WTC11 (cell line): ENCODE results near the gene CALY. TPM values are rescaled to one million over a fixed set of nuclear protein-coding genes. Genes with fewer than 3 reads are reported as not detected.

Experiments used
- ATAC-seq: fragments of 200-7000 bp; cut with Tn5 transposase; 2 replicates; pipeline ENCODE4 v1.10.0; 2021; ENCODE audit warnings: mild to moderate bottlenecking, moderate library complexity
- CTCF ChIA-PET: fragments of 300-600 bp; sonication (Branson Sonifier 250); formaldehyde crosslinking; loops from one replicate; lab custom pipeline; 2021; ENCODE audit warnings: antibody characterized with exemption; lab: Charles Lee
- POLR2A ChIA-PET: fragments of 350-600 bp; sonication (Branson Sonifier 250); formaldehyde crosslinking; loops from one replicate; lab custom pipeline; 2021; ENCODE audit warnings: antibody characterized with exemption; lab: Charles Lee
- DNase-seq: peaks from one replicate; pipeline ENCODE4 v3.0.0; 2021; ENCODE audit warnings: low spot score
- H3K27ac Mint-ChIP-seq: 2 replicates; pipeline ENCODE4 v1.8.0; 2021; ENCODE audit warnings: mixed read lengths
- H3K27me3 Mint-ChIP-seq: 2 replicates; pipeline ENCODE4 v1.8.0; 2021; ENCODE audit warnings: low read depth, mild to moderate bottlenecking, moderate library complexity, mixed read lengths
- H3K36me3 Mint-ChIP-seq: 2 replicates; pipeline ENCODE4 v1.8.0; 2021; ENCODE audit warnings: mixed read lengths
- H3K4me1 Mint-ChIP-seq: 2 replicates; pipeline ENCODE4 v1.8.0; 2022; ENCODE audit warnings: mixed read lengths
- H3K4me3 Mint-ChIP-seq: 2 replicates; pipeline ENCODE4 v1.8.0; 2021; ENCODE audit warnings: mild to moderate bottlenecking, moderate library complexity, mixed read lengths
- H3K9me3 Mint-ChIP-seq: 2 replicates; pipeline ENCODE4 v1.8.0; 2021; ENCODE audit warnings: mixed read lengths
- ESRRA ChIP-seq: sonication (generic); formaldehyde crosslinking; IDR thresholded peaks from 2 replicates; pipeline ENCODE4 v1.8.1; 2022; ENCODE audit warnings: mild to moderate bottlenecking, missing genetic modification reagents, borderline replicate concordance
- FOXJ3 ChIP-seq: sonication (generic); formaldehyde crosslinking; IDR thresholded peaks from 2 replicates; pipeline ENCODE4 v1.9.0; 2021; ENCODE audit warnings: missing genetic modification reagents, mild to moderate bottlenecking, borderline replicate concordance
- KAT7 ChIP-seq: sonication (generic); formaldehyde crosslinking; IDR thresholded peaks from 2 replicates; pipeline ENCODE4 v1.8.1; 2023; ENCODE audit warnings: missing genetic modification reagents, mild to moderate bottlenecking, borderline replicate concordance
- OVOL2 ChIP-seq: fragments of 250-450 bp; sonication (Bioruptor Pico); IDR thresholded peaks from 2 replicates; pipeline ENCODE4 v1.9.0; 2021; ENCODE audit warnings: mild to moderate bottlenecking, borderline replicate concordance
- PRRX2 ChIP-seq: fragments of 250-450 bp; sonication (Bioruptor Pico); IDR thresholded peaks from 2 replicates; pipeline ENCODE4 v1.8.0; 2021; ENCODE audit warnings: mild to moderate bottlenecking
- RORB ChIP-seq: fragments of 250-450 bp; sonication (Bioruptor Pico); IDR thresholded peaks from 2 replicates; pipeline ENCODE4 v1.9.0; 2021; ENCODE audit warnings: mild to moderate bottlenecking
- ZBTB21 ChIP-seq: sonication (generic); formaldehyde crosslinking; IDR thresholded peaks from 2 replicates; pipeline ENCODE4 v1.8.1; 2023; ENCODE audit warnings: mild to moderate bottlenecking, missing genetic modification reagents, borderline replicate concordance
- ZNF121 ChIP-seq: sonication (generic); formaldehyde crosslinking; IDR thresholded peaks from 2 replicates; pipeline ENCODE4 v1.8.0; 2023; ENCODE audit warnings: missing genetic modification reagents
- ZNF263 ChIP-seq: sonication (generic); formaldehyde crosslinking; IDR thresholded peaks from 2 replicates; pipeline ENCODE4 v1.8.1; 2022; ENCODE audit warnings: low read depth, mild to moderate bottlenecking, moderate library complexity, missing genetic modification reagents
- total RNA-seq: library from RNA; stranded (reverse); gene quantifications from 3 replicates; pipeline ENCODE4 v1.2.3, GENCODE V29; 2021
- TF ChIP-seq, protein P1 (sequence below): sonication (generic); formaldehyde crosslinking; IDR thresholded peaks from 2 replicates; pipeline ENCODE4 v1.8.1; 2023; ENCODE audit warnings: mild to moderate bottlenecking, missing genetic modification reagents
- TF ChIP-seq, protein P2 (sequence below): fragments of 250-450 bp; sonication (Bioruptor Pico); IDR thresholded peaks from 2 replicates; pipeline ENCODE4 v1.8.0; 2021; ENCODE audit warnings: mild to moderate bottlenecking
- TF ChIP-seq, protein P3 (sequence below): sonication (generic); formaldehyde crosslinking; IDR thresholded peaks from 2 replicates; pipeline ENCODE4 v1.8.0; 2022; ENCODE audit warnings: mild to moderate bottlenecking, missing genetic modification reagents
- TF ChIP-seq, protein P4 (sequence below): fragments of 250-450 bp; sonication (Bioruptor Pico); IDR thresholded peaks from 2 replicates; pipeline ENCODE4 v2.1.2; 2022; ENCODE audit warnings: mild to moderate bottlenecking, moderate library complexity
- TF ChIP-seq, protein P5 (sequence below): fragments of 250-450 bp; sonication (Bioruptor Pico); IDR thresholded peaks from 2 replicates; pipeline ENCODE4 v1.9.0; 2021; ENCODE audit warnings: moderate library complexity, mild to moderate bottlenecking, inconsistent platforms, borderline replicate concordance
- TF ChIP-seq, protein P6 (sequence below): fragments of 250-450 bp; sonication (Bioruptor Pico); IDR thresholded peaks from 2 replicates; pipeline ENCODE4 v1.9.0; 2021; ENCODE audit warnings: mild to moderate bottlenecking, borderline replicate concordance
- TF ChIP-seq, protein P7 (sequence below): sonication (generic); formaldehyde crosslinking; conservative IDR thresholded peaks from 2 replicates; pipeline ENCODE4 v1.8.1; 2023; ENCODE audit warnings: mild to moderate bottlenecking, low read depth, missing genetic modification reagents, moderate library complexity

CALY gene
- total RNA-seq, 1 experiment from 2014 or later, result 0.63 TPM

DNA sequence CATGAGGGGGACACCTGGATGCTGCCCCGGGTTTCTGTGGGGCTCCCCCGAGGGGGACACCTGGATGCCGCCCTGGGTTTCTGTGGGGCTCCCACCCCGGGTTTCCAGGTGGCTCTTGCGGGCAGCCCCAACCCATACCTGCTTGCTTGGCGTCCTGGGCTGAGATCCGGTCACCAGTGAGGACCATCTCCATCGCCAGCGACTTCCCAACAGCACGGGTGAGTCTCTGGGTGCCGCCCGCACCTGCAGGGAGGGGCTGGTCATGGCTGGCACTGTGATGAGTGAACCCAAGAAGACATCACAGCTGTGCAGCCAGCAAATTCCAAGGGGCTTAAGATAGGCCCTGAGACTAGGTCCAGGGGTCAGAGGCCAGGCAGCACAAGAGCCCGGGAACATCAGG, 30.1 kb upstream of the CALY start:
- POLR2A ChIA-PET, result no interaction called here
- H3K36me3 Mint-ChIP-seq, result peaks cover 54% of the 10 kb centered on the region

DNA sequence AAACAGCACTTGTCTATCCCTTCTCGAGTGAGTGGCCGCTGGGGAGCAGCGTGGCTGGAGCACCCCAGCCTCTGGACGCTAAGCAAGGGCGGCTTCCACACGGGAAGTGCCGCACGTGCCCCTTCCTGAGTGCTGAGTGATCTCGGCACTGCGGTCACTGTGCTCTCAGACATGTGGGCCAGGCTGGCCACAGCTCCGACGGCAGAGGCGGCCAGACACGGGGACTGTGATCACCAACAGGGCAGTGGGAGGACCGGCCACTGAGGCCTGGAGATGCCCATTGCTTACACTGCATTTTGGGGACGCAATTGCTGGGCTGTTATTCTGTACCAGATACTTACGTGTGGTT, 29.4 kb upstream of the CALY start:
- H3K27ac Mint-ChIP-seq, result no peak overlapping the region
- no peak overlapping the region for H3K4me3 Mint-ChIP-seq
- ChIA-PET POLR2A (no interaction called here), CTCF (no interaction called here)
- ATAC-seq (no peak), DNase-seq (no peak)
- H3K9me3 Mint-ChIP-seq, result no peaks in the 10 kb centered on the region
- no peaks in the 10 kb centered on the region for H3K4me1 Mint-ChIP-seq
- peaks cover 57% of the 10 kb centered on the region for H3K36me3 Mint-ChIP-seq
- H3K27me3 Mint-ChIP-seq, result no peaks in the 10 kb centered on the region
- TF ChIP-seq, protein P1, sequence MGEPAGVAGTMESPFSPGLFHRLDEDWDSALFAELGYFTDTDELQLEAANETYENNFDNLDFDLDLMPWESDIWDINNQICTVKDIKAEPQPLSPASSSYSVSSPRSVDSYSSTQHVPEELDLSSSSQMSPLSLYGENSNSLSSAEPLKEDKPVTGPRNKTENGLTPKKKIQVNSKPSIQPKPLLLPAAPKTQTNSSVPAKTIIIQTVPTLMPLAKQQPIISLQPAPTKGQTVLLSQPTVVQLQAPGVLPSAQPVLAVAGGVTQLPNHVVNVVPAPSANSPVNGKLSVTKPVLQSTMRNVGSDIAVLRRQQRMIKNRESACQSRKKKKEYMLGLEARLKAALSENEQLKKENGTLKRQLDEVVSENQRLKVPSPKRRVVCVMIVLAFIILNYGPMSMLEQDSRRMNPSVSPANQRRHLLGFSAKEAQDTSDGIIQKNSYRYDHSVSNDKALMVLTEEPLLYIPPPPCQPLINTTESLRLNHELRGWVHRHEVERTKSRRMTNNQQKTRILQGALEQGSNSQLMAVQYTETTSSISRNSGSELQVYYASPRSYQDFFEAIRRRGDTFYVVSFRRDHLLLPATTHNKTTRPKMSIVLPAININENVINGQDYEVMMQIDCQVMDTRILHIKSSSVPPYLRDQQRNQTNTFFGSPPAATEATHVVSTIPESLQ (CRISPR knock-in tag), result no peak
- TF ChIP-seq, protein P2, sequence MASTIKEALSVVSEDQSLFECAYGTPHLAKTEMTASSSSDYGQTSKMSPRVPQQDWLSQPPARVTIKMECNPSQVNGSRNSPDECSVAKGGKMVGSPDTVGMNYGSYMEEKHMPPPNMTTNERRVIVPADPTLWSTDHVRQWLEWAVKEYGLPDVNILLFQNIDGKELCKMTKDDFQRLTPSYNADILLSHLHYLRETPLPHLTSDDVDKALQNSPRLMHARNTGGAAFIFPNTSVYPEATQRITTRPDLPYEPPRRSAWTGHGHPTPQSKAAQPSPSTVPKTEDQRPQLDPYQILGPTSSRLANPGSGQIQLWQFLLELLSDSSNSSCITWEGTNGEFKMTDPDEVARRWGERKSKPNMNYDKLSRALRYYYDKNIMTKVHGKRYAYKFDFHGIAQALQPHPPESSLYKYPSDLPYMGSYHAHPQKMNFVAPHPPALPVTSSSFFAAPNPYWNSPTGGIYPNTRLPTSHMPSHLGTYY (CRISPR knock-in tag), result no peak
- TF ChIP-seq, protein P3, sequence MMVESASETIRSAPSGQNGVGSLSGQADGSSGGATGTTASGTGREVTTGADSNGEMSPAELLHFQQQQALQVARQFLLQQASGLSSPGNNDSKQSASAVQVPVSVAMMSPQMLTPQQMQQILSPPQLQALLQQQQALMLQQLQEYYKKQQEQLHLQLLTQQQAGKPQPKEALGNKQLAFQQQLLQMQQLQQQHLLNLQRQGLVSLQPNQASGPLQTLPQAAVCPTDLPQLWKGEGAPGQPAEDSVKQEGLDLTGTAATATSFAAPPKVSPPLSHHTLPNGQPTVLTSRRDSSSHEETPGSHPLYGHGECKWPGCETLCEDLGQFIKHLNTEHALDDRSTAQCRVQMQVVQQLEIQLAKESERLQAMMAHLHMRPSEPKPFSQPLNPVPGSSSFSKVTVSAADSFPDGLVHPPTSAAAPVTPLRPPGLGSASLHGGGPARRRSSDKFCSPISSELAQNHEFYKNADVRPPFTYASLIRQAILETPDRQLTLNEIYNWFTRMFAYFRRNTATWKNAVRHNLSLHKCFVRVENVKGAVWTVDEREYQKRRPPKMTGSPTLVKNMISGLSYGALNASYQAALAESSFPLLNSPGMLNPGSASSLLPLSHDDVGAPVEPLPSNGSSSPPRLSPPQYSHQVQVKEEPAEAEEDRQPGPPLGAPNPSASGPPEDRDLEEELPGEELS (CRISPR knock-in tag), result no peak
- no peak for TF ChIP-seq OVOL2 (CRISPR knock-in tag)
- TF ChIP-seq, protein P4, sequence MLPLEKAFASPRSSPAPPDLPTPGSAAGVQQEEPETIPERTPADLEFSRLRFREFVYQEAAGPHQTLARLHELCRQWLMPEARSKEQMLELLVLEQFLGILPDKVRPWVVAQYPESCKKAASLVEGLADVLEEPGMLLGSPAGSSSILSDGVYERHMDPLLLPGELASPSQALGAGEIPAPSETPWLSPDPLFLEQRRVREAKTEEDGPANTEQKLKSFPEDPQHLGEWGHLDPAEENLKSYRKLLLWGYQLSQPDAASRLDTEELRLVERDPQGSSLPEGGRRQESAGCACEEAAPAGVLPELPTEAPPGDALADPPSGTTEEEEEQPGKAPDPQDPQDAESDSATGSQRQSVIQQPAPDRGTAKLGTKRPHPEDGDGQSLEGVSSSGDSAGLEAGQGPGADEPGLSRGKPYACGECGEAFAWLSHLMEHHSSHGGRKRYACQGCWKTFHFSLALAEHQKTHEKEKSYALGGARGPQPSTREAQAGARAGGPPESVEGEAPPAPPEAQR (CRISPR knock-in tag), result no peak
- TF ChIP-seq, protein P5, sequence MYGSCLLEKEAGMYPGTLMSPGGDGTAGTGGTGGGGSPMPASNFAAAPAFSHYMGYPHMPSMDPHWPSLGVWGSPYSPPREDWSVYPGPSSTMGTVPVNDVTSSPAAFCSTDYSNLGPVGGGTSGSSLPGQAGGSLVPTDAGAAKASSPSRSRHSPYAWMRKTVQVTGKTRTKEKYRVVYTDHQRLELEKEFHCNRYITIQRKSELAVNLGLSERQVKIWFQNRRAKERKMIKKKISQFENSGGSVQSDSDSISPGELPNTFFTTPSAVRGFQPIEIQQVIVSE, result no peak
- TF ChIP-seq KAT7 (CRISPR knock-in tag), result no peak
- TF ChIP-seq ZNF121 (CRISPR knock-in tag), result no peak
- TF ChIP-seq, protein P6, sequence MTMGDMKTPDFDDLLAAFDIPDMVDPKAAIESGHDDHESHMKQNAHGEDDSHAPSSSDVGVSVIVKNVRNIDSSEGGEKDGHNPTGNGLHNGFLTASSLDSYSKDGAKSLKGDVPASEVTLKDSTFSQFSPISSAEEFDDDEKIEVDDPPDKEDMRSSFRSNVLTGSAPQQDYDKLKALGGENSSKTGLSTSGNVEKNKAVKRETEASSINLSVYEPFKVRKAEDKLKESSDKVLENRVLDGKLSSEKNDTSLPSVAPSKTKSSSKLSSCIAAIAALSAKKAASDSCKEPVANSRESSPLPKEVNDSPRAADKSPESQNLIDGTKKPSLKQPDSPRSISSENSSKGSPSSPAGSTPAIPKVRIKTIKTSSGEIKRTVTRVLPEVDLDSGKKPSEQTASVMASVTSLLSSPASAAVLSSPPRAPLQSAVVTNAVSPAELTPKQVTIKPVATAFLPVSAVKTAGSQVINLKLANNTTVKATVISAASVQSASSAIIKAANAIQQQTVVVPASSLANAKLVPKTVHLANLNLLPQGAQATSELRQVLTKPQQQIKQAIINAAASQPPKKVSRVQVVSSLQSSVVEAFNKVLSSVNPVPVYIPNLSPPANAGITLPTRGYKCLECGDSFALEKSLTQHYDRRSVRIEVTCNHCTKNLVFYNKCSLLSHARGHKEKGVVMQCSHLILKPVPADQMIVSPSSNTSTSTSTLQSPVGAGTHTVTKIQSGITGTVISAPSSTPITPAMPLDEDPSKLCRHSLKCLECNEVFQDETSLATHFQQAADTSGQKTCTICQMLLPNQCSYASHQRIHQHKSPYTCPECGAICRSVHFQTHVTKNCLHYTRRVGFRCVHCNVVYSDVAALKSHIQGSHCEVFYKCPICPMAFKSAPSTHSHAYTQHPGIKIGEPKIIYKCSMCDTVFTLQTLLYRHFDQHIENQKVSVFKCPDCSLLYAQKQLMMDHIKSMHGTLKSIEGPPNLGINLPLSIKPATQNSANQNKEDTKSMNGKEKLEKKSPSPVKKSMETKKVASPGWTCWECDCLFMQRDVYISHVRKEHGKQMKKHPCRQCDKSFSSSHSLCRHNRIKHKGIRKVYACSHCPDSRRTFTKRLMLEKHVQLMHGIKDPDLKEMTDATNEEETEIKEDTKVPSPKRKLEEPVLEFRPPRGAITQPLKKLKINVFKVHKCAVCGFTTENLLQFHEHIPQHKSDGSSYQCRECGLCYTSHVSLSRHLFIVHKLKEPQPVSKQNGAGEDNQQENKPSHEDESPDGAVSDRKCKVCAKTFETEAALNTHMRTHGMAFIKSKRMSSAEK (CRISPR knock-in tag), result no peak
- TF ChIP-seq ZBTB21 (CRISPR knock-in tag), result no peak
- TF ChIP-seq, protein P7, sequence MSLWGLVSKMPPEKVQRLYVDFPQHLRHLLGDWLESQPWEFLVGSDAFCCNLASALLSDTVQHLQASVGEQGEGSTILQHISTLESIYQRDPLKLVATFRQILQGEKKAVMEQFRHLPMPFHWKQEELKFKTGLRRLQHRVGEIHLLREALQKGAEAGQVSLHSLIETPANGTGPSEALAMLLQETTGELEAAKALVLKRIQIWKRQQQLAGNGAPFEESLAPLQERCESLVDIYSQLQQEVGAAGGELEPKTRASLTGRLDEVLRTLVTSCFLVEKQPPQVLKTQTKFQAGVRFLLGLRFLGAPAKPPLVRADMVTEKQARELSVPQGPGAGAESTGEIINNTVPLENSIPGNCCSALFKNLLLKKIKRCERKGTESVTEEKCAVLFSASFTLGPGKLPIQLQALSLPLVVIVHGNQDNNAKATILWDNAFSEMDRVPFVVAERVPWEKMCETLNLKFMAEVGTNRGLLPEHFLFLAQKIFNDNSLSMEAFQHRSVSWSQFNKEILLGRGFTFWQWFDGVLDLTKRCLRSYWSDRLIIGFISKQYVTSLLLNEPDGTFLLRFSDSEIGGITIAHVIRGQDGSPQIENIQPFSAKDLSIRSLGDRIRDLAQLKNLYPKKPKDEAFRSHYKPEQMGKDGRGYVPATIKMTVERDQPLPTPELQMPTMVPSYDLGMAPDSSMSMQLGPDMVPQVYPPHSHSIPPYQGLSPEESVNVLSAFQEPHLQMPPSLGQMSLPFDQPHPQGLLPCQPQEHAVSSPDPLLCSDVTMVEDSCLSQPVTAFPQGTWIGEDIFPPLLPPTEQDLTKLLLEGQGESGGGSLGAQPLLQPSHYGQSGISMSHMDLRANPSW, result no peak
- no peak for TF ChIP-seq FOXJ3 (CRISPR knock-in tag)
- TF ChIP-seq ZNF263 (CRISPR knock-in tag), result no peak

More for the DNA sequence above, 30.1 kb upstream of the CALY start:
- TF ChIP-seq RORB (CRISPR knock-in tag) (no peak), PRRX2 (CRISPR knock-in tag) (no peak), ESRRA (no peak)
- DNase-seq (no peak), ATAC-seq (no peak)
- H3K27me3 Mint-ChIP-seq, result no peaks in the 10 kb centered on the region
- no peak overlapping the region for H3K4me3 Mint-ChIP-seq
- no peaks in the 10 kb centered on the region for H3K4me1 Mint-ChIP-seq
- H3K9me3 Mint-ChIP-seq, result no peaks in the 10 kb centered on the region
- H3K27ac Mint-ChIP-seq, result no peak overlapping the region
- CTCF ChIA-PET, result no interaction called here
